HG03571 (cell line): ENCODE data around the gene ECE1.

Source experiments
- ATAC-seq: cut with Tn5 transposase; IDR thresholded peaks from one replicate; pipeline ENCODE4 v1.9.1; 2021; ENCODE audit not compliant: unreplicated experiment

Gene ECE1

DNA sequence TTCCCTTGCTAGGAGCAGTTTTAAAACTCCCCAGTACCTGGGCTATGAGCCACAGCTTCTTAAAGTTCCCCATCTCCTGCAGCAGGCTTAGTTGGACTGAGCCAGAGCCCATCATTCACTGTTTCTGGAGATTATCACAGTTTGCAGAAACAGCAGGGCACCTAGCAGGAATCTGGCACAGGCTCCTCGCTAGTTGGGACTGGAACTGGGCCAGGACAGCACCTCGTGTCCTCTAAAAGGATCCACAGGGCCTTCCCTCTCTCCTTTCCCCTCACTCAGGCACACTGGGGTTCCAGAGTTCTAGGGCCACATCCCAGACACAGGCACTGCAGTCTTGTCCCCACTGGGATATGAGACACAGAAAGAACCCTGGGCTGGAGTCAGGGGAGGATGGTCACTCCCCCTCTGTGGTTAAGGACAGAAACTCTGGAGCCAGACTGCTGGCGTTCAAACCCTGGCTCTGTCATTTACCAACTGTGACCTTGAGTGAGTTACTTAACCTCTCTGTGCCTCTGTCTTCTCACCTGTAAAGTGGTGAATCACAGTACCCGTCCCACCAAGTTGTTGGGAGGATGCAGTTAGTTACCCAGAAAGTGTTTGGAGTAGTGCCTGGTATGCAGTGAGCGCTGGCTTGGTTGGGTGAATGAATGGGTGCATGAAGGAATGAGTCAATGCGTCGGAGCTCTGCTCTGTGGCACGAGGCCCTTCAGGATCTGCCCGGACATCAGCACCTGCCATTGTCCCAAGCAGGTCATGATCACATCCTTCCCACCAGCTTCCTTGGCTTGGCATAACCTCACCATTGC, 18.8 kb upstream of the ECE1 start:
- ATAC-seq, result no peak

DNA sequence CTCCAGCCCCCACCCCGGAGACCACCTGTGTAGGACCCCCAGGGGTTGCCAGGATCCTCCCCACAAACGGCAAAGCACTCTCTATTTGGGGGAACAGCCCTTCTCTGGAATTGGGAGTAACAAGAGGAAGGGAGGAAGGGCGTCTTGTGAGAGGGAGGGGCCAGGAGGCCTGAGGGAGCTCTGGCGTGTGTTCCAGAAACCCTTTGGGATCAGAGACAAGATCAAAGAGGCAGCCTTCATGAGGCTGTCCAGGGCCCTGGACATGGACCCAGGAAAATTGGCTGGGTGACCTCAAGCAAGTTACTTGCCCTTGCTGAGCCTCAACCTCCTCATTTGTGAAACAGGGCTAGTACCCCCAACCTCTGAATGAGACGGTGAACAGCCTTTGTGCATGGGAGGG, 18.1 kb upstream of the ECE1 start:
- ATAC-seq, result no peak

DNA sequence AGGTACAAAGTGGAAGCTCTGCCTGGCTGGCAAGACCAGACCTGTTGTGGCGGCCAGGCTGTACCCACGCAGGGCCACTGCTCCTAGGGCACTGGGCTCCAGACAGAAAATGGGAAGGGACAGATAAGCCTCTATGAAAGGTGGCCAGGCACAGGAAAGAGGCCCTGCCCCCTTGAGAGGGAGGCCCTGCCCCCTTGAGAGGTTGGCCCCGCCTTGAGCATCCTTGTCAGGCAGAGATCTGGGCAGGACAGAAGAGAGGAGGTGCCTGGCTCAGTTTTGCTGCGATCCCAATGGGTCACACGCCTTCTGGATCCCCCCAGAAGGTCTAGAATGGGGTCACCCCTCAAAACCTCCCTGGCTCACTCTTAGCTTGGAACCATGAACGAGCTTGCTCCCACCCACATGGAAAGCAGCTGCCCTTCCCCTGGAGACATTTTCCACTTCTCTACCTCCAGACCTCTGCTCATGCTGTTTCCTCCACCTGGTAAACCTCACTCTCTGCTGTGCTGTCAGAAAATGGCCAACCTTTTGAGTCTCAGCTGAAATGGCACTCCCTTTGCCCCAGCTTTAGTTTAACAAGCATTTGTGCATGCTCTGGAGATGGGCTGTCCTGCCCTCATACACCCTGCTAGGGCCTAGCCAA, 17.5 kb upstream of the ECE1 start:
- ATAC-seq, result no peak

DNA sequence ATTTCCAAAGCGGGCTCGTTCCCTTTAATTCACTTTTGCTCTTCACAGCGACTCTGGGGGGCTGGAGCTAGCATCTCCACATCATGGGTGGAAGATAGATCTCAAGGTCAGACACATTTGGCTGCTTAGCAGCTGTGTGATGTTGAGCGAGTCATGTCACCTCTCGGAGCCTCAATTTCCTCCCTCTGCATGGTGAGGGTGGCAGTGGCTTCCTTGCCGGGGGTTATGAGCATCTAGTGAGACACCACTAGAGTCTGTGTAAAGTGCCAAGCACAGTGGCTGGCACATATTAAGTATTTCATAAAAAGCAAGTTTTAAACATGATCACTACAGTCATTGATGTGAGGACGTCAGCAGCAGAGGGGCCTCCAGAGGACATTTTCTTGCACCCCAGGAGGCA, 16.9 kb upstream of the ECE1 start:
- ATAC-seq, result no peak

DNA sequence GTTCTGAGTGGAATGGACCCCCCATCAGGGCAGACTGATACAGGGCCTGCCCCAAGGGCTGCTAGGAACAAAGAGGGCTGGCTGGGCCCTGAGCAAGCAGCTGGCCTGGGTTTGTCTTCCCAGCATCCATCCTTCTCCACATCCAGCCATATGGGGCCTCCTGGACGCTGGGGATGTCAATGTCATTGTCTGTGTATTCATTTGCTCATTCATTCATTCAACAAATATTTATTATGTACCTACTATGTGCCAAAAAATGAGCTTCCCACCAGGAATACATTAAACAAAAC, 15.6 kb upstream of the ECE1 start:
- no peak for ATAC-seq

GRCh38 chr1:21305155-21305899, 15.1 kb upstream of the ECE1 start:
- ATAC-seq, result no peak

DNA sequence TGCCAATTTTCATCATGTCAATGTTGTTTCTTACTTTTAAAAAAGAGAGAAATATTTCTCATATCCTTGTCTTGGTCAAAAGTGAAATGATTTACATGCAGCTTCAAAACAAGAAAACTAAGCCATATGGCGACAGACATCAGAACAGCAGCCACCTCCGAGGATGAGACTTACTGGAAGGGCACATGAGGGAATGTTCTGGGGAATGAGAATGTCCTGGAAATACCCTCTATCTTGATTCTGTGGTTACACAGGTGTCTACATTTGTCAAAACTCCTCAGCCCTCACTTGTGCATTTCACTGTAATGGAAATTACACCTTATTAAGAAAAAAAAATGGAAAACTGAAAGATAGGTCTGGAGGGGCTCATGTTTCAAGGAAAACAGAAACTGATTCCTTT, 14.2 kb upstream of the ECE1 start:
- ATAC-seq, result no peak

GRCh38 chr1:21302747-21303715, 12.8 kb upstream of the ECE1 start:
- ATAC-seq, result no peak

GRCh38 chr1:21301794-21302440, 11.7 kb upstream of the ECE1 start:
- no peak for ATAC-seq

- ATAC-seq, result no peak
Observed at GRCh38 chr1:21300774-21301173, 10.5 kb upstream of the ECE1 start.

- no peak for ATAC-seq
Observed at GRCh38 chr1:21299780-21300395, 9.6 kb upstream of the ECE1 start.

DNA sequence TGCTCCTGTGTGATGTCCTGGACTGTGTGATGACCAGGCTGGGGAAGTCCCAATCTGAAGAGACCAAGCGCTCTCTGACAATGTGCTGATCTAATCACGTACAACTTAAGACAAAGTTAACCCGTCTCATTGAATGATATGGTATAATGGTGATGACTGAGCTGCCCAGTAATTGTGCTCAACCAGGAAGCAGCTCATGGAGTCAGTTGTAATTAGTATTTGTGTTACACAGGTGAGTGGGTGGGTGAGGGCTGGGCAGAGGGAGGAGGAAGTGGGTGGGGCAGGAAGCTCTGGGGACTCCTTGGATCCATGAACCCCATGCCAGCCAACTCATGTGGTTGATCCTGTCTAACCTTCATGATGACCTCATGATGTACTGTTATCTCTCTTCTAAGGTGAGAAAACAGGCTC, 8.7 kb upstream of the ECE1 start:
- ATAC-seq, result no peak

GRCh38 chr1:21297975-21298374, 7.7 kb upstream of the ECE1 start:
- no peak for ATAC-seq

DNA sequence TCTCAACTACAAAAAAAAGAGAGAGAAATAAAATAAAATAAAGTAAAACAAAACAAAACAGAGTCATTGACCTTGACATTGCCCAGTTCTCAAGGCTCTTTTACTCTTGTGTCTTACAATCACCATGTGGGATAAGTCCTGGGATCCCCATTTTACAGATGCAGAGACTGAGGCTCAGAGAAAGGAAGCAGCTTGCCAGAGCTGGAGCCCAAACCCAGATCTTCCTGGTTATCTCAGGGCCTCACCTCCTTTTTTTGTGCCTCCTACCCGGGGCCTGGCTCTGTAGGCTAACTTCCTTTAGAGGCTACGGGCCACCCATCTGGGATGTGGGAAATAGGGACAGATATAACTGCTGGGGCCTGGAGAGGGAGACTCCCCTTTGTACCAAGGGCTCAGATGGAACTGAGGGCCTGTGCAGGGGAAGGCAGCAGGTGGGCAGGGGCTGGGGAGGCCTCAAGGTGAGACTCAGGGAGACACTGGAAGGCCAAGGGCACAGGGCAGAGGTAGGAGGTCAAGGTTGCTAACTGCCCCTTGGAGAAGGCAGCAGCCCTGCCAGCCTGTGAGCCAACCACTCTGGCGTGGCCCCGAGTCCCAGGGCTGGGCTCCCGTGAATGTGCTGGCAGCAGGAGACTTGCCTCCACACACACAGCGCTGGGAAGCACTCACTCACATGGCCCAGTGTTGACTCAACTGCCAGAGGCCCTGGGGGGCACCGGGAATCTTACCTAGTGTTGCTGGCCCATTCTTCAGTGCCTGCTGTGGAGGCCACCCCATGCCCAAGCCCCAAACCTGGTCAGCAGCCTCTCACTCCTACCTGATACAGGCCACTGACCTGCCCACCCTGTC, 6.5 kb upstream of the ECE1 start:
- ATAC-seq, result no peak

DNA sequence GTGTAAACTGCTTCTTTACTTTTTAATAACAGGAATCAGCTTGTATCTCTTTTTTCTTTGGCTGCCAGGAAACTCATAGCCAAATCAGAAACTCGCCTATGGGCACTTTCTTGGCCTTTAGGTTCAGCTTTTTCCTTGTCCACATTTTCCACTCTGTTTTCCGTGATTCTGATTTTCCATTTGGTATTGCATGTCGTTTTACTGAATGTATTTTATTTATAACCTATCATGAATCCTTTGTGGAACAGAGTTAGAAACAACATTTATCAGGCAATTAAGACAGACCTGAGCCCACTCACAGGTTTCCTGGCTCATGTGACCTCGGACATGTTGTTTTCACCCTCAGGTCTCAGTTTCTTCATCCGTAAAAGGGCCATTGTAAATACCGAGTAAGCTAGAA, 5.3 kb upstream of the ECE1 start:
- no peak for ATAC-seq

DNA sequence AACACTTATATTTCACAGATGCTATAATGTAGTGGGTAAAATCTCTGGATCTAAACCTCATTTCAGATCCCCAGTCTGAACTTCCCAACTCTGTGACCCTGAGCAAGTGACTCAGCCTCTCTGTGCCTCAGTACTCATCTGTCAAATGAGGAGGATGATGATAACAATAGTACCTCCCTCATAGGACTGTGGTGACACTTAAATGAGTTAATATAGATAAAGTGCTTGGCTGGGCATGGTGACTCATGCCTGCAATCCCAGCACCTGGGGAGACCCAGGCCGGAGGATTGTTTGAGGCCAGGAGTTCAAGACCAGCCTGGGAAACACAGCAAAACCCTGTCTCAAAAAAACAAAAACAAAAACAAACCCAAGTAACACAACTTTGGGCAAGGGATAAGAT, 4.7 kb upstream of the ECE1 start:
- no peak for ATAC-seq

DNA sequence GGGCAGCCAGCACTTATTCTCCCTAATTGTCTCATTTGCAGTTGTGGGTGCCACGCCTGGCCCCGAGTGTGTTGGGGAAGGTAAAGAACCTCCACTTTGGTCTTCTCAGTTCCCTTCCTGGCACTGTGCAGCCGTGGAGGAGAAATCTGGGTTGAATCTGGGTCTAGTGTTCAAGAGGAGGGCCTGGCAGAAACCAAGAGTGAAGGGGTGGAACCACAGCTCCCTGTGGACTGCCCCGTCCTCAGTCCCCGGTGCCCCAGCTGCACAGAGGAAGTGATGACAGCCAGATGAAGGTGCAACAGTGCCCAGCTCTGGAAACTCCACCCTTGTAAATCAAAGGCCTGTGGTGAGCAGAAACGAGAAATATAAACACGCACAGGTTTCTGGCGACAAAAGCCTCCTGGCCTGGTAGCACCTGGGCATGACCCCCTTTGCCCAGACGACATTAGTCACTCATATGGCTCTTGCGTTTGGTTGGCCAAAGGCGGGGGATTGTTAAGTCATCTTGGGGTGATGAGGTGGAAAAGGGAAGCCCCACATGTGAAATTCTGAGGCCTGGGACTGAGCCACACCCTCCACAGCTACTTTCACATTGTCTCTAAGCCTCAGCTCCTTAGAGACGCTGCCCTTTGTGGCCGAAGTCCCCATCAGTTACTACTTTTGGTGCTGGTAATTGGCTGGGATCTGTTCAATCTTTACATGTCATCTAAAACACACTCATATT, 4.2 kb upstream of the ECE1 start:
- ATAC-seq, result peak; percentile 52

- peak; percentile 21 for ATAC-seq
Observed at GRCh38 chr1:21293537-21294265, 3.4 kb upstream of the ECE1 start.
